Measurements from ENCODE around the gene C1QC. TPM values are rescaled to one million over a fixed set of nuclear protein-coding genes. Genes with fewer than 3 reads are reported as not detected.

The C1QC gene
- total RNA-seq, 2 experiments from 2014 or later = not detected

DNA sequence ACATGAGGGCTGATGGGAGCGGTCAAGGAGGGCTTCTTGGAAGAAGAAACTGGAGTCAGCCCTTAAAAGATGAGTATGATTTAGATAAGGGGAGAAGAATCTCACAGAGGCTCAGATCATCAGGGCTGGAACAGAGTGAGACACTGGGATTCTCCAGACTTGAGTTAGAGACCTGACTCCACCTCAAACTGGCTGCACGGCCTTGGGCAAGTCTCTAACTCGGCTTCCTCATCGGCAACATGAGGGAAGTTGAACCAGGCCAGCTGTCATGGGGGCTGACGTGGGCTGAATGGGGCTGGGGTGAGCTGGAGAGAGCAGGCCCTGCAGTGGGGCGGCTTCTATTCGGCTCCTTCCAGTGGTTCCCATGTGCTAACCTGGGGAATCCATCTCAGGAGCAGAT is 2.5 kb downstream of the C1QC start:
- H3K27me3 Mint-ChIP-seq = peaks cover 4% of the 10 kb centered on the region
- no peaks in the 10 kb centered on the region for H3K9me3 Mint-ChIP-seq
- DNase-seq = no peak
- no peak overlapping the region for H3K4me3 Mint-ChIP-seq
- H3K4me1 Mint-ChIP-seq = no peaks in the 10 kb centered on the region
- ChIA-PET POLR2A (no interaction called here), CTCF (no interaction called here)
- H3K36me3 Mint-ChIP-seq (ENCODE audit: low read depth) = no peaks in the 10 kb centered on the region
- H3K27ac Mint-ChIP-seq = no peak overlapping the region

DNA sequence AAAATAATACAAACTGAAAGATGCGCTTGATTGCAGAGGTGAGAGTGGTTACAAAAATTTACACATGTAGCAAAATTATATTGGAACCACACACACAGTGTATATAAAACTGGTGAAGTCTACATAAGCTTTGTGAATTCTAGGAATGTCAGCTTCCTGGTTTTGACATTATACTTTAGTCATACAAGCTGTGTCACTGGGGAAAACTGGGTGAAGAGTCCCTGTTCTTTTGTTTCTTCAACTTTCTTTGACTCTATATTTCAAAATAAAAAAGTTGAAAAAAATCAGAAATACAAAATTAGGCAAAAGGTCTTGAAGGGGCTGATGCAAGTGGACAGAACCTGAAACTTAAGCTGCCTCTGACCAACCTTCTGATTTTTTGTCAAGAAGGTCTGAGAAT is 3.0 kb downstream of the C1QC start:
- ChIA-PET CTCF (no interaction called here), POLR2A (no interaction called here)
- Mint-ChIP-seq H3K36me3 (ENCODE audit: low read depth) (no peaks in the 10 kb centered on the region), H3K9me3 (no peaks in the 10 kb centered on the region), H3K4me3 (no peak overlapping the region), H3K27me3 (peaks cover 4% of the 10 kb centered on the region), H3K4me1 (no peaks in the 10 kb centered on the region), H3K27ac (no peak overlapping the region)
- DNase-seq = no peak

DNA sequence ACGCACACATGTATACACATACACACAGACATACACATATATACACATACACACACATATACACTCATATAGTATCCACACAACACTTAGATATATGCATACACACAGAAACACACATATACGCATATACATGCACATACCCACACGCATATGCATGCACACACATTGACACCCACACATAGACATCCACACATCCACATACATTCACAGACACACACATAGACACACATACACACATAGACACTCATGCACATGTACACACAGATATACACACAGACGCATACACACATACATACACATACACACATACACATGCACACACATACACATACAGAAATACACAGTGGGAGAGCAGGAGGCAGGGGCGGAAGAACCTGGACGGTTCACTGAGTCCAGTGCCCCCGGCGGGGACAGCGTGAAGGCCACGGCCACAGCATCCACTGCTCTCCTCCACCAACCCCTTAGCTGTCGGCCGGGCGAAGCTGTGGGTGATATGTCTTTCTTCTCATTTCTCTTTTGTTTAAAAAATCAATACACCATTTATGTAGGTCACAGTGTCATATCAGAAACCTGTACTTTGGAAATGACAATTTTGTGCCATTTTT is 6.8 kb downstream of the C1QC start:
- Mint-ChIP-seq H3K27me3 (peaks cover 6% of the 10 kb centered on the region), H3K4me3 (no peak overlapping the region), H3K27ac (no peak overlapping the region), H3K4me1 (no peaks in the 10 kb centered on the region), H3K36me3 (ENCODE audit: low read depth) (no peaks in the 10 kb centered on the region), H3K9me3 (no peaks in the 10 kb centered on the region)
- ChIA-PET CTCF (no interaction called here), POLR2A (no interaction called here)
- DNase-seq = no peak

DNA sequence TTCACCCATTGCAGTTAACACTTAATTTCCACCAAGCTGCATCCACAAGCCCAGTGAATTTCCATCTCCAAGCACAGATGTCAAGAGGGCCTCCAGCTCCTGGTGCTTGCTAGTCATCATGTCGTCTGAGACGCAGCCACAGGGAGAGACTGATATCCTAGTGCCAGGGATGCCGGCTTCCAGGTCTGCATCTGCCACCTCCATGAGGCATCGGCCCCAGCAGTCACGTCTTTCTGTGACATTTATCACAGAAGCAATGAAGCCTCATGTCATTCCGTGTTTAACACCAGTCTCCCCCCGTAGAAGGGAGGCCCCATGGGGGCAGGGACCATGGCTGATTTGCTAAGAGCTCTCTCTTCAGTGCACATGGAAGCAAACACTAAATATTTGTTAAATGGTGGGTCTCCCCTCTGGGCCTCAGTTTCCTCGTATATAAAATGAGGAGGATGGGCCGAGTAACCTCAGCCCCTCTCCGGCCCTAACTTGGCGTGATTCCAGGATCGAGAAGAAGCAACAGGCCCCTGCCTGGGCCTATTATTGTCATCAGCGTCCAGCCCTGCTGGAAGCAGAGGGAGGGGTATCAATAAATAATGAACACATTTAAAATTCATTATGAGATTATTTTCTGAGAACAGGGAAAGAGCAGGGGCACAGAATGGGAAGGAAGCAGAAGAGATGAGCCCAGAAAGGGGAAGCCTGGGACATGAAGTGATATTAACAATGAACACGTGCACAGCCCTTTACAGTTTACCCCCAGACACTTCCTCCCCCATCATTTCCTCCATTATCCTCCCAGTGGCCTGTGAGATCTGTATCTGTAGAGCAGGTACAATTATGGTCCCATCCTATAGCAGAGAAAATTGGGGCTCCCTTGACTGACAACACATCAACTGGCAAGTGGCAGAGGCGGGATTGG is 8.8 kb downstream of the C1QC start:
- Mint-ChIP-seq H3K36me3 (ENCODE audit: low read depth) (no peaks in the 10 kb centered on the region), H3K27me3 (peaks cover 9% of the 10 kb centered on the region), H3K4me1 (no peaks in the 10 kb centered on the region), H3K27ac (no peak overlapping the region), H3K4me3 (no peak overlapping the region), H3K9me3 (no peaks in the 10 kb centered on the region)
- no peak for DNase-seq
- POLR2A ChIA-PET = no interaction called here
- CTCF ChIA-PET = interaction anchor here (0.8 kb wide), 1 partner anchor 10 kb away, joined by 3 read pairs; no protein-coding TSS in a partner anchor

DNA sequence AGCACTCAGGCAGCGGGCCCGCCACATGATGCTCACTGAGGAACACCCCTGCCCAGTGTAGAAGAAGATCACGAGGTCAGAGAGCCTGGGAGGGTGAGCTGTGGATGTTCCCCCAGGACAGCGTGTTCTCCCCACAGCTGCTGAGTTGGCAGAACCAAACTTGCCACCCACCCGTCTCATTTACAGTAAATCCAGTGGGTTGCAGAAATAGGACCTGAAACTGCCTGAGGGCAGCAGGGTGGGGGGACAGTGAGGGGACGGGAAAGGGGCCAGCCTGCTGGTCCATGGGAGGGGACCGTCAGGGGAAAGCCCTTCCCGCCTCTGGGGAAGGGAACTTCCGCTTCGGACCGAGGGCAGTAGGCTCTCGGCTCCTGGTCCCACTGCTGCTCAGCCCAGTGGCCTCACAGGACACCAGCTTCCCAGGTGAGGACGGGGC is 9.5 kb downstream of the C1QC start, which contains the start of gene C1QB:
Gene C1QB, plus strand, starts transcription at position 356 of the 436 bp plus-strand sequence. CDS start 6,227 bp downstream, outside the sequence.
- CTCF ChIA-PET = no interaction called here
- H3K27me3 Mint-ChIP-seq = peaks cover 9% of the 10 kb centered on the region
- DNase-seq = no peak
- H3K4me1 Mint-ChIP-seq = no peaks in the 10 kb centered on the region
- no peaks in the 10 kb centered on the region for H3K9me3 Mint-ChIP-seq
- POLR2A ChIA-PET = no interaction called here
- H3K36me3 Mint-ChIP-seq (ENCODE audit: low read depth) = no peaks in the 10 kb centered on the region
- no peak within 1 kb of the TSS for H3K27ac Mint-ChIP-seq
- H3K4me3 Mint-ChIP-seq = no peak within 1 kb of the TSS

DNA sequence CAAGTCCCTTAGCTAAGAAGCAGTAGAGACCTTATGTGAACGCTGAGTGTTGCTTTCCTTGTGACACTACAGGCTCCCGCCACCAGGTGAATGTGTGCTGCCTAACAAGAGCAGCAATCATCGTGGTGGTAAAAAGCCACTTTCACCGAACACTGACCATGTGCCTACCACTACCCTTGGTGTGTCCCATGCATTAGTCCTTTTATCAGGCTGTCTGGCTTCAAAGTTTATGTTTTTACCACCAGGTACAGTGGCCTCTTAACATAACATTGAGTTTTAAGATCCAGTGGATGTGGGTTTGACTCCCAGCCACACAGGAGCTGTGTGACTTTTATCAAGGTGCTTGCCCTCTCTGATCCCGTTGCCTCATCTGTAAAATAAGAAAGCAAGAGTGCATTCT is 11.3 kb downstream of the C1QC start:
- no peak overlapping the region for H3K4me3 Mint-ChIP-seq
- H3K36me3 Mint-ChIP-seq (ENCODE audit: low read depth) = no peaks in the 10 kb centered on the region
- no peaks in the 10 kb centered on the region for H3K9me3 Mint-ChIP-seq
- H3K27me3 Mint-ChIP-seq = peaks cover 9% of the 10 kb centered on the region
- no peak for DNase-seq
- POLR2A ChIA-PET = no interaction called here
- H3K27ac Mint-ChIP-seq = no peak overlapping the region
- CTCF ChIA-PET = no interaction called here
- H3K4me1 Mint-ChIP-seq = no peaks in the 10 kb centered on the region

DNA sequence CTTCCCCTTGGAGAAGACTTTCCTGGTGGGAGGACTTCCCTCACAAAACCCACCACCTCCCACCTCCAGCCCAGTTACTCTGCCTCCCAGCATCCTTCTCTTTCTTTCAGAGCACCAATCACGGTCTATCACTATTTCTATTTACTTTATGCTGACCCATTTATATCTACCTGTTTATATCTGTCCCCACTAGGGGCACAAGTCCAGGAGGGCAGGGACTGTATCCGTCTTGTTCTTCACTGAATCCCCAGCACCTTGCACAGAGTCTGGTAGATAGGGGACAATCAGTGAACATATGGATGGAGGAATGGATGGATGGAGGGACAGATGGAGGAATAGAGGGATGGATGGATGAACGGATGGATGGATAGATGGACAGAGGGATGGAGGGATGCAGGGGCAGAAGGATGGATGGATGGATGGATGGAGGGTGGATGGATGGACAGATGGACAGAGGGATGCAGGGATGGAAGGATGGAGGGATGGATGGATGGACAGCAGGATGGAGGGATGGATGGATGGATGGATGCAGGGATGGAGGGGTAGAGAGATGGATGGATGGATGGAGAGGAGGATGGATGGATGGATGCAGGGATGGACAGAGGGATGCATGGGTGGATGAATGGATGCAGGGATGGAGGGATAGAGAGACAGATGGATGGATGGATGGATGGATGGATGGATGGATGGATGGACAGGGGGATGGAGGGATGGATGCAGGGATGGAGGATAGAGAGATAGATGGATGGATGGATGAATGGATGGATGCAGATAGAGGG is 15.1 kb downstream of the C1QC start:
- no peaks in the 10 kb centered on the region for H3K36me3 Mint-ChIP-seq (ENCODE audit: low read depth)
- H3K27me3 Mint-ChIP-seq = peaks cover 6% of the 10 kb centered on the region
- H3K27ac Mint-ChIP-seq = no peak overlapping the region

DNA sequence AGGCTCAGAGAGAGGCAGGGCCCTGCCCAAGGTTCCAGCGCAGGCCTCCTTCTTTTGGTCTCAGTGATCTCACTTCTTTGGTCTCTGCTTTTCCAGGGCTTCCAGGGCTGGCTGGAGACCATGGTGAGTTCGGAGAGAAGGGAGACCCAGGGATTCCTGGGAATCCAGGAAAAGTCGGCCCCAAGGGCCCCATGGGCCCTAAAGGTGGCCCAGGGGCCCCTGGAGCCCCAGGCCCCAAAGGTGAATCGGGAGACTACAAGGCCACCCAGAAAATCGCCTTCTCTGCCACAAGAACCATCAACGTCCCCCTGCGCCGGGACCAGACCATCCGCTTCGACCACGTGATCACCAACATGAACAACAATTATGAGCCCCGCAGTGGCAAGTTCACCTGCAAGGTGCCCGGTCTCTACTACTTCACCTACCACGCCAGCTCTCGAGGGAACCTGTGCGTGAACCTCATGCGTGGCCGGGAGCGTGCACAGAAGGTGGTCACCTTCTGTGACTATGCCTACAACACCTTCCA is 17.3 kb downstream of the C1QC start:
- no peak for DNase-seq
- Mint-ChIP-seq H3K4me3 (no peak overlapping the region), H3K4me1 (no peaks in the 10 kb centered on the region), H3K36me3 (ENCODE audit: low read depth) (no peaks in the 10 kb centered on the region), H3K27ac (no peak overlapping the region), H3K9me3 (no peaks in the 10 kb centered on the region), H3K27me3 (peaks cover 9% of the 10 kb centered on the region)
- ChIA-PET POLR2A (no interaction called here), CTCF (no interaction called here)

More for the DNA sequence above, 15.1 kb downstream of the C1QC start:
- POLR2A ChIA-PET = no interaction called here
- Mint-ChIP-seq H3K4me3 (no peak overlapping the region), H3K9me3 (no peaks in the 10 kb centered on the region), H3K4me1 (no peaks in the 10 kb centered on the region)
- no peak for DNase-seq
- CTCF ChIA-PET = no interaction called here

DNA sequence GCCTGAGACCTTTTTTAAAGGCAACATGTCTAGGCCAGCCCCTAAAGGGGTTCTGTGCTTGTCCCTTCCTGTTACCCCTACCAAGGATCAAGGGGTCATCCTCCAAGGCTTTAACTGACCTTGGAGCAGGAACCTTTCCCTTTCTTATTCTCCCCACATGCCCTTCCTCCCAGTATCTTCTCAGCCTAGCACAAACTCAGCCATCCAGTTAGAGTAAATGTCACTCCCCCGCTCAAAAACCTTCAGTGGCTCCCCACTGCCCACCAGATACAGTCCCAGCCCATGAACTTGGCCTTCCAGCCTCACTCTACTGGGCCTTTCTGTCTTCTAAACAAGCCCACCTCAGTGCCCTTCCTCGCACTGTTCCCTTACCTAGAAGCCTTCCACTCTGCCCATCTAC is 18.4 kb downstream of the C1QC start:
- no peaks in the 10 kb centered on the region for H3K36me3 Mint-ChIP-seq (ENCODE audit: low read depth)
- H3K27me3 Mint-ChIP-seq = peaks cover 5% of the 10 kb centered on the region
- no peaks in the 10 kb centered on the region for H3K9me3 Mint-ChIP-seq

DNA sequence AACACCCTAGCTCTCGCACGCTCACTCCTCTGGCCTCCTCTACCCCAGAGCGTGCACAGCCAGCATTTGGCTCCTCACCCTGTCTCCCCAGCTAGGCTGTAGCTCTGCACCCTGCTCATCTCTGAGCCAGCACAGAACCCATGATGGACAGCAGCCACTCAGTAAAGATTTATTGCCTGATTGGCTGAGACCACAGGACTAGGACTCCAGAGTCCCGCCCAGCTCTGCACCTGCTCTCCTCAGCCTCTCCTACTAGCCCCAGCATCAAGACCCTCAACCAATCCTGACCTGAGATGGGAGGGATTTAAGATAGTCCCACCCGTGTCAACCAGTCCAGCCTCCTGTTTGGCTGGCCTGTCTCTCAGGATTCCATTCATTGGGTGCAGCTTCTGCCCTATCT is 18.9 kb downstream of the C1QC start:
- Mint-ChIP-seq H3K36me3 (ENCODE audit: low read depth) (no peaks in the 10 kb centered on the region), H3K27me3 (peaks cover 5% of the 10 kb centered on the region), H3K27ac (no peak overlapping the region), H3K4me1 (no peaks in the 10 kb centered on the region), H3K9me3 (no peaks in the 10 kb centered on the region), H3K4me3 (no peak overlapping the region)
- CTCF ChIA-PET = no interaction called here
- POLR2A ChIA-PET = no interaction called here
- no peak for DNase-seq

More for the DNA sequence above, 18.4 kb downstream of the C1QC start:
- ChIA-PET CTCF (no interaction called here), POLR2A (no interaction called here)
- Mint-ChIP-seq H3K27ac (no peak overlapping the region), H3K4me1 (no peaks in the 10 kb centered on the region), H3K4me3 (no peak overlapping the region)
- DNase-seq = no peak

DNA sequence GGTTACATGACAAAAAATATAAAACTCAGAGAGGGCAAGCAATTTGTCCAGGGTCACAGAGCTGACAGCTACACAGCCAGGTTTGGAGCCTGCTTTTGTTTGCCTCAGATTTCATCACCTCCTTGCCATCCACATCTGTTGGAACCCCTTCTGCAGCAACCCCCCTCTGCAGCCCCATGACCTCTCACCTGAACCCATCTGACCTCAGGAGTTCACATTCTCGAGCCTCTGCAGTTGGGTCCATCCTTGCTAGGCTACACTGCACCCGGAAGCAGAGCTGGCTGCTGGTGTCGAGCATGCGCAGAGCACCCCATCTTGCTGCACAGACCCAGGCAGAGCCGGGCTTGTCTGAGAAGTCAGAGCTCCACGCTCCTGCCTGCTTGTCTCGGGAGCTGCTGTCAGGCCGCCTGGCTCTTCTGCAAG is 19.6 kb downstream of the C1QC start:
- POLR2A ChIA-PET = no interaction called here
- Mint-ChIP-seq H3K9me3 (no peaks in the 10 kb centered on the region), H3K4me3 (no peak overlapping the region), H3K27me3 (peaks cover 9% of the 10 kb centered on the region), H3K36me3 (ENCODE audit: low read depth) (no peaks in the 10 kb centered on the region), H3K4me1 (no peaks in the 10 kb centered on the region), H3K27ac (no peak overlapping the region)
- DNase-seq = no peak
- CTCF ChIA-PET = no interaction called here

DNA sequence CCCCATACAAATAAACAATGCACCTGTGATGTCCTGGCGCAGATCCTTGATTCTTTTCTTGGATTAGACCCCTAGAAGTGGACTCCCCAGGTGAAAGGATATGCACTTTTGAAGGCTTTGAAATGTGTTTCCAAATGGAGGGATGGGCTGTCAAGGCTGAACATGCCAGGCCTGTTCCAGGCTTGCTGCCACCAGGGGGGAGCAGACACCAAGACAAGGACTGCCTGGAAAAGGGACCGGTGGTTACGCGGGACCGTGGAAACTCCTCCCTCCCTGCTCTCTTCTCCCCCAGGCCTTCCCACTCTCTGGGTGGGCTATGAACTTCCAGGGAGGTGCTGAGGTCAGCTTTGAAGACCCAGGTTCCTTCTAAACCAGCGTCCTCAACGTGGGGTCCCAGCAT is 22.3 kb downstream of the C1QC start:
- no peaks in the 10 kb centered on the region for H3K36me3 Mint-ChIP-seq (ENCODE audit: low read depth)

DNA sequence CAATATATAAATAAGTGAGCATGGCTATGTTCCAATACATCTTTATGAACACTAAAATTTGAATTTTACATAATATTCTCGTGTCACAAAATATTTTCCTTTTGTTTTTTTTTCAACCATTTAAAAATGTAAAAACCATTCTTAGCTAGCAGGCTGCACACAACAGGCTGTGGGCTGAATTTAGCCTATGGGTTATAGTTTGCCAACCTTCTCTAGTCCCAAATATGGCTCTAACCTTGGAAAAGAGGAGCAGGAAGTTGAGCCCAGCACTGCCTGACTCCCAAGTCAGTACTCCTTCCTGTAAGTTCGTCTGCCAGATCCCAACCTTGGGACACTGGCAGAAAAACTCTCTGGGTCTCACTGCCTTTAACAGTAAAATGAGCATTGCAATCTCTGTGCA is 23.0 kb downstream of the C1QC start:
- Mint-ChIP-seq H3K27ac (no peak overlapping the region), H3K9me3 (no peaks in the 10 kb centered on the region), H3K36me3 (ENCODE audit: low read depth) (no peaks in the 10 kb centered on the region), H3K4me1 (no peaks in the 10 kb centered on the region), H3K27me3 (peaks cover 13% of the 10 kb centered on the region), H3K4me3 (no peak overlapping the region)
- DNase-seq = no peak
- POLR2A ChIA-PET = no interaction called here
- CTCF ChIA-PET = no interaction called here

More for the DNA sequence above, 22.3 kb downstream of the C1QC start:
- Mint-ChIP-seq H3K27ac (no peak overlapping the region), H3K9me3 (no peaks in the 10 kb centered on the region), H3K4me3 (no peak overlapping the region), H3K27me3 (peaks cover 13% of the 10 kb centered on the region), H3K4me1 (no peaks in the 10 kb centered on the region)
- CTCF ChIA-PET = no interaction called here
- DNase-seq = no peak
- POLR2A ChIA-PET = no interaction called here

Measured in activated CD4-positive, alpha-beta memory T cell treated with anti-CD3 and anti-CD28 coated beads, Interleukin-2, amount 10 ng/mL, durations not matched to agents 7 days and 5 days (primary cell).